ENCODE data around the gene LRP6. TPM values are rescaled to one million over a fixed set of nuclear protein-coding genes. Genes with fewer than 3 reads are reported as not detected.

The LRP6 gene
- total and polyA plus RNA-seq, 5 donors from 2014 or later: 0.76 to 1.4 (median 1.3) TPM; not detected in 2

DNA sequence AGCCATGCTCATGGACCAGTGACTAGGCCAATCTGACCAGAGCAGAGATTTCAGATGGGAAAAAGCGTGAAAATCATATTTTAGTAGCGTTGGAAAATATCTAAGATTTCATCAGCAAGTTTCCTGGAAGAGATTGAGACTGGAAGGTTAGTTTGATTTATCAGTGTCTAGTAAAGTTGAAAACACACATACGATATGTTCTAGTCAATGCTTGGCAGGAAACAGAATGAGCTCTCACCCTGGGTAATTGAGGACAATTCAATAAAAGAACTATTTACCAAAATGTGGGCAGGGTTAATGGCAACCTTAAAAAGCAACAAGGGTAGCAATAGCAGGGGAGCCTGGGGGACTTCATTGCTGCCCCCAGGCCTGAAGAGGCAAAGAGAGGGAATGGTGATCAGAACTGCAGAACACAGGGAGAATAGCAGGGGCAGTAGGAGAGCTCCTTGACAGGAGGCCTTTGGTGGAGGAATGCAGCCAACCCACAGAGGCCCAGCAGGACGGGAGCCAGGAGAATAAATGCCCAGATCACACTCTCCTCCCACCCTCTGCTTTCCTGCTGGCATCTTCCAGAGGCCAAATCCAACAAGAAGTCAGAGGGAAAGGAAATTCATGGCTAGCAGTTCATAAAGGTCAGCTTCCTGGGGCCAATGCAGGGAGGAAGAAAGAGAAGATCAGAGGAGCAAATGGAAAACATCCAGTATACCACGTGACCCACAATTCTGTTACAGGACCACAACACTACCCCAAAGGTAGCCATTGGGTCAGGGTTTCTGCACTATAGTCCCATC, 27.6 kb upstream of the LRP6 start:
- ATAC-seq (ENCODE audit: low read depth in 2 of 2) (no peak), DNase-seq (no peak)
- no peaks in the 10 kb centered on the region for H3K36me3 Mint-ChIP-seq
- H3K4me3 ChIP-seq (ENCODE audit: low read depth, low read length): no peak overlapping the region
- H3K9me3 Mint-ChIP-seq: peaks cover 0 to 3% (median 0%) of the 10 kb centered on the region in 7 donors
- H3K9me3 ChIP-seq (ENCODE audit: control insufficient read depth in 2 of 2, low read length in 2 of 2): no peaks in the 10 kb centered on the region
- no peaks in the 10 kb centered on the region for H3K27me3 ChIP-seq (ENCODE audit: control insufficient read depth, insufficient read depth, low read length)
- H3K4me1 Mint-ChIP-seq: peaks cover 0 to 15% (median 5%) of the 10 kb centered on the region in 4 donors
- H3K27ac Mint-ChIP-seq: no peak overlapping the region
- H3K27me3 Mint-ChIP-seq: peaks cover 9% of the 10 kb centered on the region
- no peak overlapping the region for H3K4me3 Mint-ChIP-seq
- no peak overlapping the region for H3K27ac ChIP-seq (ENCODE audit: insufficient read depth, low read length, poor library complexity, severe bottlenecking)
- no peaks in the 10 kb centered on the region for H3K36me3 ChIP-seq (ENCODE audit: control insufficient read depth, insufficient read depth, low read length)
- H3K4me1 ChIP-seq (ENCODE audit: control insufficient read depth, insufficient read depth, low read length, poor library complexity, severe bottlenecking): no peaks in the 10 kb centered on the region

- ATAC-seq (ENCODE audit: low read depth in 2 of 2) (peak in 1 of 2 donors; percentile 34), DNase-seq (no peak)
- Histone ChIP-seq H3K9me3 (ENCODE audit: control insufficient read depth in 2 of 2, low read length in 2 of 2) (no peaks in the 10 kb centered on the region), H3K4me3 (ENCODE audit: low read depth, low read length) (no peak overlapping the region), H3K27ac (ENCODE audit: insufficient read depth, low read length, poor library complexity, severe bottlenecking) (no peak overlapping the region), H3K36me3 (ENCODE audit: control insufficient read depth, insufficient read depth, low read length) (no peaks in the 10 kb centered on the region), H3K27me3 (ENCODE audit: control insufficient read depth, insufficient read depth, low read length) (no peaks in the 10 kb centered on the region), H3K4me1 (ENCODE audit: control insufficient read depth, insufficient read depth, low read length, poor library complexity, severe bottlenecking) (no peaks in the 10 kb centered on the region)
- Mint-ChIP-seq H3K27me3 (peaks cover 13% of the 10 kb centered on the region), H3K4me1 (peaks cover 0 to 17% (median 5%) of the 10 kb centered on the region in 4 donors), H3K27ac (no peak overlapping the region), H3K9me3 (no peaks in the 10 kb centered on the region), H3K36me3 (no peaks in the 10 kb centered on the region), H3K4me3 (no peak overlapping the region)
These were observed 23.4 kb upstream of the LRP6 start for GRCh38 chr12:12290206-12290605.

GRCh38 chr12:12286441-12286840, 19.6 kb upstream of the LRP6 start:
- H3K4me3 ChIP-seq (ENCODE audit: low read depth, low read length): no peak overlapping the region
- Mint-ChIP-seq H3K4me3 (no peak overlapping the region), H3K27me3 (peaks cover 32% of the 10 kb centered on the region), H3K9me3 (no peaks in the 10 kb centered on the region), H3K4me1 (peaks cover 0 to 17% (median 5%) of the 10 kb centered on the region in 4 donors), H3K27ac (no peak overlapping the region), H3K36me3 (no peaks in the 10 kb centered on the region)
- H3K4me1 ChIP-seq (ENCODE audit: control insufficient read depth, insufficient read depth, low read length, poor library complexity, severe bottlenecking): no peaks in the 10 kb centered on the region
- DNase-seq (no peak), ATAC-seq (ENCODE audit: low read depth in 2 of 2) (no peak)
- peaks cover 7% of the 10 kb centered on the region for H3K27me3 ChIP-seq (ENCODE audit: control insufficient read depth, insufficient read depth, low read length)
- no peaks in the 10 kb centered on the region for H3K9me3 ChIP-seq (ENCODE audit: control insufficient read depth in 2 of 2, low read length in 2 of 2)
- no peak overlapping the region for H3K27ac ChIP-seq (ENCODE audit: insufficient read depth, low read length, poor library complexity, severe bottlenecking)
- H3K36me3 ChIP-seq (ENCODE audit: control insufficient read depth, insufficient read depth, low read length): no peaks in the 10 kb centered on the region

GRCh38 chr12:12282761-12283425, 16.0 kb upstream of the LRP6 start:
- H3K27ac Mint-ChIP-seq: no peak overlapping the region
- H3K27me3 Mint-ChIP-seq: peaks cover 39% of the 10 kb centered on the region
- Histone ChIP-seq H3K4me1 (ENCODE audit: control insufficient read depth, insufficient read depth, low read length, poor library complexity, severe bottlenecking) (no peaks in the 10 kb centered on the region), H3K4me3 (ENCODE audit: low read depth, low read length) (no peak overlapping the region), H3K36me3 (ENCODE audit: control insufficient read depth, insufficient read depth, low read length) (no peaks in the 10 kb centered on the region), H3K9me3 (ENCODE audit: control insufficient read depth in 2 of 2, low read length in 2 of 2) (no peaks in the 10 kb centered on the region), H3K27ac (ENCODE audit: insufficient read depth, low read length, poor library complexity, severe bottlenecking) (no peak overlapping the region), H3K27me3 (ENCODE audit: control insufficient read depth, insufficient read depth, low read length) (peaks cover 7% of the 10 kb centered on the region)
- H3K36me3 Mint-ChIP-seq: no peaks in the 10 kb centered on the region
- H3K4me1 Mint-ChIP-seq: no peaks in the 10 kb centered on the region
- ATAC-seq (ENCODE audit: low read depth in 2 of 2) (no peak), DNase-seq (no peak)
- H3K9me3 Mint-ChIP-seq: peaks cover 0 to 4% (median 0%) of the 10 kb centered on the region in 7 donors
- H3K4me3 Mint-ChIP-seq: no peak overlapping the region

GRCh38 chr12:12282202-12282601, 15.4 kb upstream of the LRP6 start:
- Histone ChIP-seq H3K27ac (ENCODE audit: insufficient read depth, low read length, poor library complexity, severe bottlenecking) (no peak overlapping the region), H3K27me3 (ENCODE audit: control insufficient read depth, insufficient read depth, low read length) (peaks cover 7% of the 10 kb centered on the region), H3K36me3 (ENCODE audit: control insufficient read depth, insufficient read depth, low read length) (no peaks in the 10 kb centered on the region), H3K4me3 (ENCODE audit: low read depth, low read length) (no peak overlapping the region), H3K9me3 (ENCODE audit: control insufficient read depth in 2 of 2, low read length in 2 of 2) (no peaks in the 10 kb centered on the region), H3K4me1 (ENCODE audit: control insufficient read depth, insufficient read depth, low read length, poor library complexity, severe bottlenecking) (no peaks in the 10 kb centered on the region)
- peaks cover 0 to 7% (median 0%) of the 10 kb centered on the region in 7 donors for H3K9me3 Mint-ChIP-seq
- DNase-seq (no peak), ATAC-seq (ENCODE audit: low read depth in 2 of 2) (no peak)
- peaks cover 34% of the 10 kb centered on the region for H3K27me3 Mint-ChIP-seq
- H3K27ac Mint-ChIP-seq: no peak overlapping the region
- H3K4me1 Mint-ChIP-seq: no peaks in the 10 kb centered on the region
- no peak overlapping the region for H3K4me3 Mint-ChIP-seq
- H3K36me3 Mint-ChIP-seq: no peaks in the 10 kb centered on the region

GRCh38 chr12:12281134-12281533, 14.3 kb upstream of the LRP6 start:
- H3K9me3 ChIP-seq (ENCODE audit: control insufficient read depth in 2 of 2, low read length in 2 of 2): no peaks in the 10 kb centered on the region
- DNase-seq (no peak), ATAC-seq (ENCODE audit: low read depth in 2 of 2) (no peak)
- no peak overlapping the region for H3K4me3 ChIP-seq (ENCODE audit: low read depth, low read length)
- H3K4me1 Mint-ChIP-seq: no peaks in the 10 kb centered on the region
- H3K36me3 ChIP-seq (ENCODE audit: control insufficient read depth, insufficient read depth, low read length): no peaks in the 10 kb centered on the region
- H3K27ac ChIP-seq (ENCODE audit: insufficient read depth, low read length, poor library complexity, severe bottlenecking): no peak overlapping the region
- H3K27ac Mint-ChIP-seq: no peak overlapping the region
- H3K36me3 Mint-ChIP-seq: no peaks in the 10 kb centered on the region
- peaks cover 7% of the 10 kb centered on the region for H3K27me3 ChIP-seq (ENCODE audit: control insufficient read depth, insufficient read depth, low read length)
- H3K27me3 Mint-ChIP-seq: peaks cover 33% of the 10 kb centered on the region
- peaks cover 0 to 10% (median 0%) of the 10 kb centered on the region in 7 donors for H3K9me3 Mint-ChIP-seq
- no peak overlapping the region for H3K4me3 Mint-ChIP-seq
- no peaks in the 10 kb centered on the region for H3K4me1 ChIP-seq (ENCODE audit: control insufficient read depth, insufficient read depth, low read length, poor library complexity, severe bottlenecking)

GRCh38 chr12:12278899-12279298, 12.1 kb upstream of the LRP6 start:
- Histone ChIP-seq H3K4me3 (ENCODE audit: low read depth, low read length) (no peak overlapping the region), H3K27me3 (ENCODE audit: control insufficient read depth, insufficient read depth, low read length) (peaks cover 7% of the 10 kb centered on the region), H3K27ac (ENCODE audit: insufficient read depth, low read length, poor library complexity, severe bottlenecking) (no peak overlapping the region), H3K4me1 (ENCODE audit: control insufficient read depth, insufficient read depth, low read length, poor library complexity, severe bottlenecking) (no peaks in the 10 kb centered on the region), H3K9me3 (ENCODE audit: control insufficient read depth in 2 of 2, low read length in 2 of 2) (no peaks in the 10 kb centered on the region), H3K36me3 (ENCODE audit: control insufficient read depth, insufficient read depth, low read length) (no peaks in the 10 kb centered on the region)
- peaks cover 33% of the 10 kb centered on the region for H3K27me3 Mint-ChIP-seq
- ATAC-seq (ENCODE audit: low read depth in 2 of 2): no peak
- no peak for DNase-seq
- no peak overlapping the region for H3K27ac Mint-ChIP-seq
- H3K4me1 Mint-ChIP-seq: no peaks in the 10 kb centered on the region
- H3K9me3 Mint-ChIP-seq: peaks cover 0 to 16% (median 0%) of the 10 kb centered on the region in 7 donors
- no peaks in the 10 kb centered on the region for H3K36me3 Mint-ChIP-seq
- H3K4me3 Mint-ChIP-seq: no peak overlapping the region

Measured in CD4-positive, CD25-positive, alpha-beta regulatory T cell (primary cell).